ENCODE results near the gene ZNF664. TPM values are rescaled to one million over a fixed set of nuclear protein-coding genes. Genes with fewer than 3 reads are reported as not detected.

The ZNF664 gene
- total and polyA plus RNA-seq, 9 of the 15 experiments (the other 6 are each of a cell fraction or from before 2014, with no cell fraction given) = 3.3 to 101 (median 63.6) TPM

GRCh38 chr12:123995023-123995748 lies 22.2 kb downstream of the ZNF664 start:
- Histone ChIP-seq H3K27me3 (ENCODE audit: control insufficient read depth in 2 of 2, insufficient read depth in 2 of 2, low read length in 2 of 2) (no peaks in the 10 kb centered on the region), H3K79me2 (ENCODE audit: control insufficient read depth, insufficient read depth, low read length) (peaks cover 38% of the 10 kb centered on the region), H3K9me3 (replicated peaks; ENCODE audit: control insufficient read depth, insufficient read depth, low read depth, low read length) (no peaks in the 10 kb centered on the region), H3K27ac (ENCODE audit: extremely low read depth, low read depth, low read length) (no peak overlapping the region), H3K4me3 (no peak overlapping the region), H2AFZ (ENCODE audit: low read depth, low read length) (no peak overlapping the region), H3K4me2 (ENCODE audit: insufficient read depth, low read length) (no peak overlapping the region), H3K4me1 (replicated peaks in 1 of 2; ENCODE audit: control insufficient read depth in 2 of 2, insufficient read depth in 2 of 2, low read length in 2 of 2) (peaks cover 13 to 74% of the 10 kb centered on the region in 2 experiments), H3K9ac (ENCODE audit: insufficient read depth in 1 of 2, low read depth in 2 of 2, low read length in 2 of 2) (no peak overlapping the region), H4K20me1 (replicated peaks; ENCODE audit: control insufficient read depth, insufficient read depth, low read length) (no peaks in the 10 kb centered on the region), H3K9me1 (ENCODE audit: control insufficient read depth, insufficient read depth, low read length) (no peaks in the 10 kb centered on the region), H3K36me3 (ENCODE audit: control insufficient read depth, insufficient read depth, low read length) (peaks cover 50% of the 10 kb centered on the region)
- intact Hi-C loops (cut with micrococcal nuclease) (no loop called here), in situ Hi-C loops (cut with MboI) (no loop called here)
- TF ChIP-seq BCOR (IDR thresholded peaks at IDR 0.05) (peak; percentile 51; the same call in 1 of the 2 replicates), NFYB (IDR thresholded peaks at IDR 0.05; ENCODE audit: extremely low read depth, insufficient read length) (no peak)
- 75% methylated on average over 7 of the region's 7 CpGs for WGBS (ENCODE audit: insufficient coverage, low coverage, missing lambda C conversion rate)
- ATAC-seq (no peak), DNase-seq (ENCODE audit: extremely low read depth in 1 of 4, low spot score in 3 of 4) (no peak), FAIRE-seq (no peak)
- ChIA-PET CTCF (ENCODE audit: low intra/inter-chr PET ratio) (no interaction called here), POLR2A (interaction anchor here (1.0 to 2.6 kb wide), 3 partner anchors 8 to 12 kb away, joined by 3 to 13 read pairs (median 3); no protein-coding TSS in a partner anchor)
- BruUV-seq (replicated peaks) = no TSS peak

DNA sequence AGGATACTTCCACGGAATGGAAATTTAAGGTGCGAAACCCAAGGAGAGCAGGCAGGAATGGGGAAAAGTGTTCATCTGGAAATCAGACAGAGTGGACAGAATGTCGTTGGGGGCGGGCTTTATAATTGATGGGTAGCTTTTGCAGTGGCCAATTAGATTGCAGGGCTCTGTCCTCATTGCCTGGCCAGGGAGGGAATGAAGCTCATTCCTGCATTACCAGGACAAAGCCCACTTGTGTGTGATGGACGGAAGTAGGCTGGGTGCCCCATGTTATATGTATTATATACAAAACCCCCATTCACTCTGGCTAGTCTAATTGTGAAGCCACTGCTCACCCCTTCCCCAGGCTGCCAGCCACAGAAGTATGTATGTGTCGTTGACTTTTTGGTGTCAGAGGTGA lies 23.6 kb downstream of the ZNF664 start:
- Histone ChIP-seq H2AFZ (ENCODE audit: low read depth, low read length) (no peak overlapping the region), H3K9me3 (replicated peaks; ENCODE audit: control insufficient read depth, insufficient read depth, low read depth, low read length) (no peaks in the 10 kb centered on the region), H3K9ac (ENCODE audit: insufficient read depth in 1 of 2, low read depth in 2 of 2, low read length in 2 of 2) (no peak overlapping the region), H3K4me3 (no peak overlapping the region), H3K9me1 (ENCODE audit: control insufficient read depth, insufficient read depth, low read length) (peaks cover 5% of the 10 kb centered on the region), H4K20me1 (replicated peaks; ENCODE audit: control insufficient read depth, insufficient read depth, low read length) (no peaks in the 10 kb centered on the region), H3K27ac (ENCODE audit: extremely low read depth, low read depth, low read length) (no peak overlapping the region), H3K36me3 (ENCODE audit: control insufficient read depth, insufficient read depth, low read length) (peaks cover 54% of the 10 kb centered on the region; the same call in 2 of the 3 replicates), H3K4me1 (replicated peaks in 1 of 2; ENCODE audit: control insufficient read depth in 2 of 2, insufficient read depth in 2 of 2, low read length in 2 of 2) (peaks cover 18 to 62% of the 10 kb centered on the region in 2 experiments), H3K79me2 (ENCODE audit: control insufficient read depth, insufficient read depth, low read length) (peaks cover 46% of the 10 kb centered on the region), H3K27me3 (ENCODE audit: control insufficient read depth in 2 of 2, insufficient read depth in 2 of 2, low read length in 2 of 2) (no peaks in the 10 kb centered on the region), H3K4me2 (ENCODE audit: insufficient read depth, low read length) (no peak overlapping the region)
- WGBS (ENCODE audit: insufficient coverage, low coverage, missing lambda C conversion rate) = 62% methylated on average over 6 of the region's 6 CpGs
- ChIA-PET CTCF (ENCODE audit: low intra/inter-chr PET ratio) (no interaction called here), POLR2A (interaction anchor here (0.8 to 2.6 kb wide), 4 partner anchors 9 to 57 kb away, joined by 3 to 13 read pairs (median 4); no protein-coding TSS in a partner anchor)
- FAIRE-seq (no peak), ATAC-seq (no peak), DNase-seq (ENCODE audit: extremely low read depth in 1 of 4, low spot score in 3 of 4) (no peak)
- in situ Hi-C loops (cut with MboI) = no loop called here
- intact Hi-C loops (cut with micrococcal nuclease) = no loop called here
- no TSS peak for BruUV-seq (replicated peaks)
- TF ChIP-seq CHAMP1 (IDR thresholded peaks at IDR 0.05) (no peak), ZNF507 (tag; conservative IDR thresholded peaks at IDR 0.05) (no peak), KDM1A (IDR thresholded peaks at IDR 0.05) (no peak), ZNF121 (CRISPR knock-in tag; conservative IDR thresholded peaks at IDR 0.05) (no peak), PKNOX1 (IDR thresholded peaks at IDR 0.05) (peak; percentile 47; the same call in 1 of the 2 replicates), CBX3 (IDR thresholded peaks at IDR 0.05; ENCODE audit: borderline replicate concordance in 1 of 2, low read length in 2 of 2) (no peak), NFYB (IDR thresholded peaks at IDR 0.05; ENCODE audit: extremely low read depth, insufficient read length) (peak; percentile 38), SNIP1 (IDR thresholded peaks at IDR 0.05; ENCODE audit: low read depth) (no peak)
- TF ChIP-seq, protein P1, sequence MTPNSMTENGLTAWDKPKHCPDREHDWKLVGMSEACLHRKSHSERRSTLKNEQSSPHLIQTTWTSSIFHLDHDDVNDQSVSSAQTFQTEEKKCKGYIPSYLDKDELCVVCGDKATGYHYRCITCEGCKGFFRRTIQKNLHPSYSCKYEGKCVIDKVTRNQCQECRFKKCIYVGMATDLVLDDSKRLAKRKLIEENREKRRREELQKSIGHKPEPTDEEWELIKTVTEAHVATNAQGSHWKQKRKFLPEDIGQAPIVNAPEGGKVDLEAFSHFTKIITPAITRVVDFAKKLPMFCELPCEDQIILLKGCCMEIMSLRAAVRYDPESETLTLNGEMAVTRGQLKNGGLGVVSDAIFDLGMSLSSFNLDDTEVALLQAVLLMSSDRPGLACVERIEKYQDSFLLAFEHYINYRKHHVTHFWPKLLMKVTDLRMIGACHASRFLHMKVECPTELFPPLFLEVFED (CRISPR knock-in tag; conservative IDR thresholded peaks at IDR 0.05) = no peak
